WTC11 (cell line): ENCODE results near the gene CLSTN2. TPM values are rescaled to one million over a fixed set of nuclear protein-coding genes. Genes with fewer than 3 reads are reported as not detected.

Experiments used
- ATAC-seq: fragments of 200-7000 bp; cut with Tn5 transposase; 2 replicates; pipeline ENCODE4 v1.10.0; 2021; ENCODE audit warnings: mild to moderate bottlenecking, moderate library complexity
- CTCF ChIA-PET: fragments of 300-600 bp; sonication (Branson Sonifier 250); formaldehyde crosslinking; loops from one replicate; lab custom pipeline; 2021; ENCODE audit warnings: antibody characterized with exemption; lab: Charles Lee
- POLR2A ChIA-PET: fragments of 350-600 bp; sonication (Branson Sonifier 250); formaldehyde crosslinking; loops from one replicate; lab custom pipeline; 2021; ENCODE audit warnings: antibody characterized with exemption; lab: Charles Lee
- DNase-seq: peaks from one replicate; pipeline ENCODE4 v3.0.0; 2021; ENCODE audit warnings: low spot score
- H3K27ac Mint-ChIP-seq: 2 replicates; pipeline ENCODE4 v1.8.0; 2021; ENCODE audit warnings: mixed read lengths
- H3K27me3 Mint-ChIP-seq: 2 replicates; pipeline ENCODE4 v1.8.0; 2021; ENCODE audit warnings: low read depth, mild to moderate bottlenecking, moderate library complexity, mixed read lengths
- H3K36me3 Mint-ChIP-seq: 2 replicates; pipeline ENCODE4 v1.8.0; 2021; ENCODE audit warnings: mixed read lengths
- H3K4me1 Mint-ChIP-seq: 2 replicates; pipeline ENCODE4 v1.8.0; 2022; ENCODE audit warnings: mixed read lengths
- H3K4me3 Mint-ChIP-seq: 2 replicates; pipeline ENCODE4 v1.8.0; 2021; ENCODE audit warnings: mild to moderate bottlenecking, moderate library complexity, mixed read lengths
- H3K9me3 Mint-ChIP-seq: 2 replicates; pipeline ENCODE4 v1.8.0; 2021; ENCODE audit warnings: mixed read lengths
- ATF1 ChIP-seq: sonication (generic); formaldehyde crosslinking; IDR thresholded peaks from 2 replicates; pipeline ENCODE4 v1.8.1; 2023; ENCODE audit warnings: mild to moderate bottlenecking, moderate library complexity, missing genetic modification reagents
- CREB1 ChIP-seq: sonication (generic); formaldehyde crosslinking; IDR thresholded peaks from 2 replicates; pipeline ENCODE4 v1.8.0; 2023; ENCODE audit warnings: mild to moderate bottlenecking, missing genetic modification reagents
- CREM ChIP-seq: sonication (generic); formaldehyde crosslinking; IDR thresholded peaks from 2 replicates; pipeline ENCODE4 v1.8.1; 2022; ENCODE audit warnings: mild to moderate bottlenecking, missing genetic modification reagents, moderate library complexity
- EMX1 ChIP-seq: fragments of 250-450 bp; sonication (Bioruptor Pico); IDR thresholded peaks from 2 replicates; pipeline ENCODE4 v1.8.0; 2021; ENCODE audit warnings: mild to moderate bottlenecking
- ETV6 ChIP-seq: sonication (generic); formaldehyde crosslinking; IDR thresholded peaks from 2 replicates; pipeline ENCODE4 v1.8.1; 2022; ENCODE audit warnings: mild to moderate bottlenecking, missing genetic modification reagents
- IRF2 ChIP-seq: sonication (generic); formaldehyde crosslinking; IDR thresholded peaks from 2 replicates; pipeline ENCODE4 v1.8.0; 2022; ENCODE audit warnings: low read depth, missing genetic modification reagents, borderline replicate concordance
- JAZF1 ChIP-seq: fragments of 250-450 bp; sonication (Bioruptor Pico); IDR thresholded peaks from 2 replicates; pipeline ENCODE4 v1.9.0; 2021; ENCODE audit warnings: moderate library complexity, mild to moderate bottlenecking, inconsistent platforms
- KAT7 ChIP-seq: sonication (generic); formaldehyde crosslinking; IDR thresholded peaks from 2 replicates; pipeline ENCODE4 v1.8.1; 2023; ENCODE audit warnings: missing genetic modification reagents, mild to moderate bottlenecking, borderline replicate concordance
- NR2C2 ChIP-seq: sonication (generic); formaldehyde crosslinking; IDR thresholded peaks from 2 replicates; pipeline ENCODE4 v1.8.0; 2022; ENCODE audit warnings: mild to moderate bottlenecking, missing genetic modification reagents
- NR3C1 ChIP-seq: sonication (generic); formaldehyde crosslinking; conservative IDR thresholded peaks from 2 replicates; pipeline ENCODE4 v1.8.1; 2023; ENCODE audit warnings: low read depth, mild to moderate bottlenecking, missing genetic modification reagents
- OVOL2 ChIP-seq: fragments of 250-450 bp; sonication (Bioruptor Pico); IDR thresholded peaks from 2 replicates; pipeline ENCODE4 v1.9.0; 2021; ENCODE audit warnings: mild to moderate bottlenecking, borderline replicate concordance
- RORB ChIP-seq: fragments of 250-450 bp; sonication (Bioruptor Pico); IDR thresholded peaks from 2 replicates; pipeline ENCODE4 v1.9.0; 2021; ENCODE audit warnings: mild to moderate bottlenecking
- SMAD4 ChIP-seq: sonication (generic); formaldehyde crosslinking; IDR thresholded peaks from 2 replicates; pipeline ENCODE4 v1.8.0; 2022; ENCODE audit warnings: mild to moderate bottlenecking, missing genetic modification reagents
- ZNF232 ChIP-seq: sonication (generic); formaldehyde crosslinking; IDR thresholded peaks from 2 replicates; pipeline ENCODE4 v1.8.0; 2022; ENCODE audit warnings: mild to moderate bottlenecking, missing genetic modification reagents
- ZNF416 ChIP-seq: fragments of 250-450 bp; sonication (Bioruptor Pico); IDR thresholded peaks from 2 replicates; pipeline ENCODE4 v1.9.0; 2021; ENCODE audit warnings: mild to moderate bottlenecking, inconsistent platforms
- total RNA-seq: library from RNA; stranded (reverse); gene quantifications from 3 replicates; pipeline ENCODE4 v1.2.3, GENCODE V29; 2021
- TF ChIP-seq, protein P1 (sequence below): sonication (generic); formaldehyde crosslinking; IDR thresholded peaks from 2 replicates; pipeline ENCODE4 v1.8.1; 2022; ENCODE audit warnings: missing genetic modification reagents, borderline replicate concordance
- TF ChIP-seq, protein P2 (sequence below): sonication (generic); formaldehyde crosslinking; IDR thresholded peaks from 2 replicates; pipeline ENCODE4 v1.8.0; 2022; ENCODE audit warnings: missing genetic modification reagents
- TF ChIP-seq, protein P3 (sequence below): fragments of 250-450 bp; sonication (Bioruptor Pico); conservative IDR thresholded peaks from 2 replicates; pipeline ENCODE4 v1.9.0; 2021; ENCODE audit warnings: mild to moderate bottlenecking
- TF ChIP-seq, protein P4 (sequence below): sonication (generic); formaldehyde crosslinking; IDR thresholded peaks from 2 replicates; pipeline ENCODE4 v1.8.1; 2023; ENCODE audit warnings: mild to moderate bottlenecking, missing genetic modification reagents, moderate library complexity
- TF ChIP-seq, protein P5 (sequence below): sonication (generic); formaldehyde crosslinking; IDR thresholded peaks from 2 replicates; pipeline ENCODE4 v1.8.1; 2022; ENCODE audit warnings: low read depth, mild to moderate bottlenecking, moderate library complexity, missing genetic modification reagents, borderline replicate concordance
- TF ChIP-seq, protein P6 (sequence below): fragments of 250-450 bp; sonication (Bioruptor Pico); IDR thresholded peaks from 2 replicates; pipeline ENCODE4 v2.1.2; 2022; ENCODE audit warnings: mild to moderate bottlenecking, moderate library complexity

Gene CLSTN2
- total RNA-seq, 1 experiment from 2014 or later = 0.35 TPM

DNA sequence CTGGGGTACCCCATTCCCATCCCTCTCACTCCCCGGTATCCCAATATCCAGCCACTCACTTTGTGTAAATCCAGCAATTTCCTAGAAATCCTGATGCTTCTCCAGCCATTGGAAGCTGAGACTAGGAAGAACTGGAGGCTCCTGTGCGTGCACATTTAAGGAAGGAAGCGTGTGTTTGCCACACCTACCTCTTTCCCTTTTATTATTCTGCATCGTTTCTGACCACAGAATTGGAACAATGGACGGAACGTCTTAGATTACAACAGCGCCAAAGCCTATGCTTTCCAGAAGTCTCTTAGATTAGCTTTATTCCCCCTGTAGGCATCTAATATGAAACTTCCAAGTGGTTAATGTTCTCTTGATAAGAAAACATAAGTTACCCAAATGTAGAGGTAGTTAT is 508.1 kb downstream of the CLSTN2 start (continued):
- TF ChIP-seq, protein P1, sequence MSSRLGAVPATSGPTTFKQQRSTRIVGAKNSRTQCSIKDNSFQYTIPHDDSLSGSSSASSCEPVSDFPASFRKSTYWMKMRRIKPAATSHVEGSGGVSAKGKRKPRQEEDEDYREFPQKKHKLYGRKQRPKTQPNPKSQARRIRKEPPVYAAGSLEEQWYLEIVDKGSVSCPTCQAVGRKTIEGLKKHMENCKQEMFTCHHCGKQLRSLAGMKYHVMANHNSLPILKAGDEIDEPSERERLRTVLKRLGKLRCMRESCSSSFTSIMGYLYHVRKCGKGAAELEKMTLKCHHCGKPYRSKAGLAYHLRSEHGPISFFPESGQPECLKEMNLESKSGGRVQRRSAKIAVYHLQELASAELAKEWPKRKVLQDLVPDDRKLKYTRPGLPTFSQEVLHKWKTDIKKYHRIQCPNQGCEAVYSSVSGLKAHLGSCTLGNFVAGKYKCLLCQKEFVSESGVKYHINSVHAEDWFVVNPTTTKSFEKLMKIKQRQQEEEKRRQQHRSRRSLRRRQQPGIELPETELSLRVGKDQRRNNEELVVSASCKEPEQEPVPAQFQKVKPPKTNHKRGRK (CRISPR knock-in tag) = no peak
- TF ChIP-seq SMAD4 (no peak), CREM (CRISPR knock-in tag) (no peak)
- TF ChIP-seq, all 79 proteins: peak for 0

DNA sequence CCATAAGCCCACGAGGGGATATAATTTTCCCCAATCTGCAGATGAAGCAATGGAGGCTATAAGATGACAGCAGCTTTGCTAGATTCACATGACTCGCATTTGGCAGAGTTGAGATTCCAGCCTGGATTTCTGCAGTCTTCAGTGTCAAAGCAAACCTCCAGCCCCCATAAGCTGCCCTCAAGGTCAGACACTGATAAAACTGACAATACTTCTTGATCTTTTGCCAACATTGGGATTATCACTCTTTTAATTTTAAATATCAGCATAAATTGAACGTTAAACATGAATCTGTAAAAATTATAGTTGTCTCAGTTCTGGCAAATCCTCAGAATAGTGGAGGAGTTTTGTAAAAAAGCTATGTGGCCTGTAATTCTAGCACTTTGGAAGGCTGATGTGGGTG is 508.8 kb downstream of the CLSTN2 start:
- DNase-seq (no peak), ATAC-seq (no peak)
- CTCF ChIA-PET = no interaction called here
- H3K27me3 Mint-ChIP-seq = no peaks in the 10 kb centered on the region
- H3K4me1 Mint-ChIP-seq = peaks cover 7% of the 10 kb centered on the region
- no peaks in the 10 kb centered on the region for H3K9me3 Mint-ChIP-seq
- H3K36me3 Mint-ChIP-seq = no peaks in the 10 kb centered on the region
- no peak overlapping the region for H3K27ac Mint-ChIP-seq
- TF ChIP-seq NR3C1 (CRISPR knock-in tag) (no peak), CREB1 (no peak), ZNF232 (CRISPR knock-in tag) (no peak), OVOL2 (CRISPR knock-in tag) (no peak), ZNF416 (no peak), EMX1 (no peak), IRF2 (CRISPR knock-in tag) (no peak), ATF1 (CRISPR knock-in tag) (no peak), ETV6 (CRISPR knock-in tag) (no peak), RORB (CRISPR knock-in tag) (no peak), NR2C2 (no peak), KAT7 (CRISPR knock-in tag) (no peak), JAZF1 (CRISPR knock-in tag) (no peak)
- TF ChIP-seq, protein P2, sequence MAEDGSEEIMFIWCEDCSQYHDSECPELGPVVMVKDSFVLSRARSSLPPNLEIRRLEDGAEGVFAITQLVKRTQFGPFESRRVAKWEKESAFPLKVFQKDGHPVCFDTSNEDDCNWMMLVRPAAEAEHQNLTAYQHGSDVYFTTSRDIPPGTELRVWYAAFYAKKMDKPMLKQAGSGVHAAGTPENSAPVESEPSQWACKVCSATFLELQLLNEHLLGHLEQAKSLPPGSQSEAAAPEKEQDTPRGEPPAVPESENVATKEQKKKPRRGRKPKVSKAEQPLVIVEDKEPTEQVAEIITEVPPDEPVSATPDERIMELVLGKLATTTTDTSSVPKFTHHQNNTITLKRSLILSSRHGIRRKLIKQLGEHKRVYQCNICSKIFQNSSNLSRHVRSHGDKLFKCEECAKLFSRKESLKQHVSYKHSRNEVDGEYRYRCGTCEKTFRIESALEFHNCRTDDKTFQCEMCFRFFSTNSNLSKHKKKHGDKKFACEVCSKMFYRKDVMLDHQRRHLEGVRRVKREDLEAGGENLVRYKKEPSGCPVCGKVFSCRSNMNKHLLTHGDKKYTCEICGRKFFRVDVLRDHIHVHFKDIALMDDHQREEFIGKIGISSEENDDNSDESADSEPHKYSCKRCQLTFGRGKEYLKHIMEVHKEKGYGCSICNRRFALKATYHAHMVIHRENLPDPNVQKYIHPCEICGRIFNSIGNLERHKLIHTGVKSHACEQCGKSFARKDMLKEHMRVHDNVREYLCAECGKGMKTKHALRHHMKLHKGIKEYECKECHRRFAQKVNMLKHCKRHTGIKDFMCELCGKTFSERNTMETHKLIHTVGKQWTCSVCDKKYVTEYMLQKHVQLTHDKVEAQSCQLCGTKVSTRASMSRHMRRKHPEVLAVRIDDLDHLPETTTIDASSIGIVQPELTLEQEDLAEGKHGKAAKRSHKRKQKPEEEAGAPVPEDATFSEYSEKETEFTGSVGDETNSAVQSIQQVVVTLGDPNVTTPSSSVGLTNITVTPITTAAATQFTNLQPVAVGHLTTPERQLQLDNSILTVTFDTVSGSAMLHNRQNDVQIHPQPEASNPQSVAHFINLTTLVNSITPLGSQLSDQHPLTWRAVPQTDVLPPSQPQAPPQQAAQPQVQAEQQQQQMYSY (CRISPR knock-in tag) = no peak
- TF ChIP-seq, protein P3, sequence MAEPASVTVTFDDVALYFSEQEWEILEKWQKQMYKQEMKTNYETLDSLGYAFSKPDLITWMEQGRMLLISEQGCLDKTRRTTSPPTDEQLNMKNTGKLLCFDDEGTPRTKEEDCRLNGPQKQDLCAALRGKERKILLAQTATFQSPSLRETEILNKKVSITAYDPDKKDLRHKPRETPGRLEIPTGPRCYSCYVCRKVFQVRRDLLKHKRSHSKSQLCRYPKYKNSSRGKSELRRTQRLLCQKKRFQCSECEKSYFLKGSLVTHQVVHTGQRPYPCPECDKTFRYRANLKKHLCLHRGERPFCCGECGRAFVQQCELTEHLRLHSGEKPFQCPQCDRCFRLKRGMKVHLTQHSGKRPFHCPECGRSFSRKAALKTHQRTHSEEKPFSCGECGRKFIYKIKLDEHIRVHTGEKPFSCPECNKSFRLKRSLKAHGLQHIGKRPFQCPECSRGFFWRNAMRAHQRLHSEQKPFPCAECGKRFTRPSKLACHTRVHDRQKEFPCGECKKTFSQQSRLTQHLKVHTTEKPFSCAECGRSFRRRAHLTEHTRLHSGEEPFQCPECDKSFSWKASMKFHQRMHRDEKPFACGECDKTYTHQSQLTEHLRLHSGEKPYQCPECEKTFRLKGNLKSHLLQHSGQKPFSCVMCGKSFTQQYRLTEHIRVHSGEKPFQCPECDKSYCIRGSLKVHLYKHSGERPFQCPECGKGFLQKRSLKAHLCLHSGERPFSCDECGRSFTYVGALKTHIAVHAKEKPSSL (CRISPR knock-in tag) = no peak
- TF ChIP-seq, protein P4, sequence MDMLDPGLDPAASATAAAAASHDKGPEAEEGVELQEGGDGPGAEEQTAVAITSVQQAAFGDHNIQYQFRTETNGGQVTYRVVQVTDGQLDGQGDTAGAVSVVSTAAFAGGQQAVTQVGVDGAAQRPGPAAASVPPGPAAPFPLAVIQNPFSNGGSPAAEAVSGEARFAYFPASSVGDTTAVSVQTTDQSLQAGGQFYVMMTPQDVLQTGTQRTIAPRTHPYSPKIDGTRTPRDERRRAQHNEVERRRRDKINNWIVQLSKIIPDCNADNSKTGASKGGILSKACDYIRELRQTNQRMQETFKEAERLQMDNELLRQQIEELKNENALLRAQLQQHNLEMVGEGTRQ (CRISPR knock-in tag) = no peak
- TF ChIP-seq, protein P5, sequence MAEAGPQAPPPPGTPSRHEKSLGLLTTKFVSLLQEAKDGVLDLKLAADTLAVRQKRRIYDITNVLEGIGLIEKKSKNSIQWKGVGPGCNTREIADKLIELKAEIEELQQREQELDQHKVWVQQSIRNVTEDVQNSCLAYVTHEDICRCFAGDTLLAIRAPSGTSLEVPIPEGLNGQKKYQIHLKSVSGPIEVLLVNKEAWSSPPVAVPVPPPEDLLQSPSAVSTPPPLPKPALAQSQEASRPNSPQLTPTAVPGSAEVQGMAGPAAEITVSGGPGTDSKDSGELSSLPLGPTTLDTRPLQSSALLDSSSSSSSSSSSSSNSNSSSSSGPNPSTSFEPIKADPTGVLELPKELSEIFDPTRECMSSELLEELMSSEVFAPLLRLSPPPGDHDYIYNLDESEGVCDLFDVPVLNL (CRISPR knock-in tag) = no peak
- TF ChIP-seq, protein P6, sequence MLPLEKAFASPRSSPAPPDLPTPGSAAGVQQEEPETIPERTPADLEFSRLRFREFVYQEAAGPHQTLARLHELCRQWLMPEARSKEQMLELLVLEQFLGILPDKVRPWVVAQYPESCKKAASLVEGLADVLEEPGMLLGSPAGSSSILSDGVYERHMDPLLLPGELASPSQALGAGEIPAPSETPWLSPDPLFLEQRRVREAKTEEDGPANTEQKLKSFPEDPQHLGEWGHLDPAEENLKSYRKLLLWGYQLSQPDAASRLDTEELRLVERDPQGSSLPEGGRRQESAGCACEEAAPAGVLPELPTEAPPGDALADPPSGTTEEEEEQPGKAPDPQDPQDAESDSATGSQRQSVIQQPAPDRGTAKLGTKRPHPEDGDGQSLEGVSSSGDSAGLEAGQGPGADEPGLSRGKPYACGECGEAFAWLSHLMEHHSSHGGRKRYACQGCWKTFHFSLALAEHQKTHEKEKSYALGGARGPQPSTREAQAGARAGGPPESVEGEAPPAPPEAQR (CRISPR knock-in tag) = no peak
- H3K4me3 Mint-ChIP-seq = no peak overlapping the region
- POLR2A ChIA-PET = no interaction called here
